ENCODE results near the gene KIAA0753. TPM values are rescaled to one million over a fixed set of nuclear protein-coding genes. Genes with fewer than 3 reads are reported as not detected.
A peak's percentile ranks its signal among the peaks of the same experiment; 100 is the strongest.

The KIAA0753 gene
- total and polyA plus RNA-seq, 7 experiments from 2014 or later, result 2.6 to 18.4 (median 13.3) TPM

- ChIA-PET CTCF (no interaction called here), POLR2A (no interaction called here)
- Histone ChIP-seq H3K9me3 (ENCODE audit: control insufficient read depth in 2 of 3, low read length in 3 of 3) (no peaks in the 10 kb centered on the region), H3K36me3 (ENCODE audit: control insufficient read depth in 2 of 3, insufficient read depth in 3 of 3, low read length in 3 of 3) (peaks cover 5 to 29% (median 7%) of the 10 kb centered on the region in 3 experiments), H3K4me1 (ENCODE audit: control insufficient read depth in 2 of 2, insufficient read depth in 2 of 2, low read length in 2 of 2) (peaks cover 10 to 13% of the 10 kb centered on the region in 2 donors), H3K27ac (ENCODE audit: low read depth, low read length) (no peak overlapping the region), H3K27me3 (ENCODE audit: control insufficient read depth in 2 of 2, insufficient read depth in 2 of 2, low read length in 2 of 2) (no peaks in the 10 kb centered on the region), H3K4me3 (ENCODE audit: low read length) (no peak overlapping the region)
- Mint-ChIP-seq H3K9me3 (no peaks in the 10 kb centered on the region), H3K4me1 (peaks cover 20 to 40% (median 24%) of the 10 kb centered on the region in 7 donors), H3K36me3 (peaks cover 14 to 36% (median 27%) of the 10 kb centered on the region in 5 donors), H3K27me3 (no peaks in the 10 kb centered on the region), H3K4me3 (no peak overlapping the region), H3K27ac (peak overlapping the region in 1 of 9 donors; percentile 50)
- no peak for ATAC-seq
- intact Hi-C loops (cut with micrococcal nuclease), result no loop called here
- DNase-seq, result no peak
Observed at GRCh38 chr17:6636105-6636504, 4.4 kb downstream of the KIAA0753 start.

- Mint-ChIP-seq H3K27ac (no peak overlapping the region), H3K4me1 (peaks cover 8 to 29% (median 14%) of the 10 kb centered on the region in 7 donors), H3K9me3 (no peaks in the 10 kb centered on the region), H3K4me3 (no peak overlapping the region), H3K36me3 (peaks cover 14 to 55% (median 45%) of the 10 kb centered on the region in 5 donors), H3K27me3 (no peaks in the 10 kb centered on the region)
- POLR2A ChIA-PET, result interaction anchor here (0.5 kb wide), 1 partner anchor 31 kb away, joined by 3 read pairs; no protein-coding TSS in a partner anchor
- no peak for DNase-seq
- Histone ChIP-seq H3K4me1 (ENCODE audit: control insufficient read depth in 2 of 2, insufficient read depth in 2 of 2, low read length in 2 of 2) (no peaks in the 10 kb centered on the region), H3K9me3 (ENCODE audit: control insufficient read depth in 2 of 3, low read length in 3 of 3) (no peaks in the 10 kb centered on the region), H3K36me3 (ENCODE audit: control insufficient read depth in 2 of 3, insufficient read depth in 3 of 3, low read length in 3 of 3) (peaks cover 5 to 34% (median 11%) of the 10 kb centered on the region in 3 experiments), H3K4me3 (ENCODE audit: low read length) (no peak overlapping the region), H3K27ac (ENCODE audit: low read depth, low read length) (no peak overlapping the region), H3K27me3 (ENCODE audit: control insufficient read depth in 2 of 2, insufficient read depth in 2 of 2, low read length in 2 of 2) (no peaks in the 10 kb centered on the region)
- CTCF ChIA-PET, result no interaction called here
- no peak for ATAC-seq
- intact Hi-C loops (cut with micrococcal nuclease), result no loop called here
Observed at GRCh38 chr17:6633263-6633662, 7.2 kb downstream of the KIAA0753 start.

GRCh38 chr17:6632530-6632929 is 8.0 kb downstream of the KIAA0753 start:
- POLR2A ChIA-PET, result interaction anchor here (0.5 kb wide), 1 partner anchor 30 kb away, joined by 3 read pairs; no protein-coding TSS in a partner anchor
- Mint-ChIP-seq H3K9me3 (no peaks in the 10 kb centered on the region), H3K36me3 (peaks cover 14 to 63% (median 48%) of the 10 kb centered on the region in 5 donors), H3K4me3 (no peak overlapping the region), H3K27me3 (no peaks in the 10 kb centered on the region), H3K27ac (no peak overlapping the region), H3K4me1 (peaks cover 2 to 22% (median 10%) of the 10 kb centered on the region in 7 donors)
- Histone ChIP-seq H3K9me3 (ENCODE audit: control insufficient read depth in 2 of 3, low read length in 3 of 3) (no peaks in the 10 kb centered on the region), H3K27ac (ENCODE audit: low read depth, low read length) (no peak overlapping the region), H3K4me3 (ENCODE audit: low read length) (no peak overlapping the region), H3K27me3 (ENCODE audit: control insufficient read depth in 2 of 2, insufficient read depth in 2 of 2, low read length in 2 of 2) (no peaks in the 10 kb centered on the region), H3K4me1 (ENCODE audit: control insufficient read depth in 2 of 2, insufficient read depth in 2 of 2, low read length in 2 of 2) (no peaks in the 10 kb centered on the region), H3K36me3 (ENCODE audit: control insufficient read depth in 2 of 3, insufficient read depth in 3 of 3, low read length in 3 of 3) (peaks cover 5 to 38% (median 11%) of the 10 kb centered on the region in 3 experiments)
- DNase-seq (no peak), ATAC-seq (no peak)
- intact Hi-C loops (cut with micrococcal nuclease), result no loop called here
- CTCF ChIA-PET, result no interaction called here

- POLR2A ChIA-PET, result no interaction called here
- CTCF ChIA-PET, result no interaction called here
- Histone ChIP-seq H3K4me1 (ENCODE audit: control insufficient read depth in 2 of 2, insufficient read depth in 2 of 2, low read length in 2 of 2) (no peaks in the 10 kb centered on the region), H3K9me3 (ENCODE audit: control insufficient read depth in 2 of 3, low read length in 3 of 3) (no peaks in the 10 kb centered on the region), H3K27ac (ENCODE audit: low read depth, low read length) (no peak overlapping the region), H3K4me3 (ENCODE audit: low read length) (no peak overlapping the region), H3K36me3 (ENCODE audit: control insufficient read depth in 2 of 3, insufficient read depth in 3 of 3, low read length in 3 of 3) (peaks cover 5 to 46% (median 11%) of the 10 kb centered on the region in 3 experiments), H3K27me3 (ENCODE audit: control insufficient read depth in 2 of 2, insufficient read depth in 2 of 2, low read length in 2 of 2) (no peaks in the 10 kb centered on the region)
- H3K9me3 Mint-ChIP-seq, result no peaks in the 10 kb centered on the region
- no peak for DNase-seq
- no peaks in the 10 kb centered on the region for H3K27me3 Mint-ChIP-seq
- peaks cover 17 to 72% (median 48%) of the 10 kb centered on the region in 5 donors for H3K36me3 Mint-ChIP-seq
- ATAC-seq, result no peak
- H3K4me1 Mint-ChIP-seq, result peaks cover 2 to 15% (median 10%) of the 10 kb centered on the region in 7 donors
- intact Hi-C loops (cut with micrococcal nuclease), result no loop called here
- H3K4me3 Mint-ChIP-seq, result no peak overlapping the region
- H3K27ac Mint-ChIP-seq, result peak overlapping the region in 1 of 9 donors; percentile 0
Observed at GRCh38 chr17:6630390-6630789, 10.1 kb downstream of the KIAA0753 start.

GRCh38 chr17:6627019-6627418 is 13.5 kb downstream of the KIAA0753 start:
- ATAC-seq (no peak), DNase-seq (no peak)
- Histone ChIP-seq H3K27me3 (ENCODE audit: control insufficient read depth in 2 of 2, insufficient read depth in 2 of 2, low read length in 2 of 2) (no peaks in the 10 kb centered on the region), H3K36me3 (ENCODE audit: control insufficient read depth in 2 of 3, insufficient read depth in 3 of 3, low read length in 3 of 3) (peaks cover 4 to 36% (median 7%) of the 10 kb centered on the region in 3 experiments), H3K4me3 (ENCODE audit: low read length) (no peak overlapping the region), H3K9me3 (ENCODE audit: control insufficient read depth in 2 of 3, low read length in 3 of 3) (no peaks in the 10 kb centered on the region), H3K4me1 (ENCODE audit: control insufficient read depth in 2 of 2, insufficient read depth in 2 of 2, low read length in 2 of 2) (no peaks in the 10 kb centered on the region), H3K27ac (ENCODE audit: low read depth, low read length) (no peak overlapping the region)
- CTCF ChIA-PET, result no interaction called here
- POLR2A ChIA-PET, result no interaction called here
- Mint-ChIP-seq H3K27me3 (no peaks in the 10 kb centered on the region), H3K27ac (no peak overlapping the region), H3K36me3 (peaks cover 3 to 55% (median 23%) of the 10 kb centered on the region in 5 donors), H3K9me3 (no peaks in the 10 kb centered on the region), H3K4me3 (no peak overlapping the region), H3K4me1 (peaks cover 2 to 12% (median 8%) of the 10 kb centered on the region in 7 donors)
- intact Hi-C loops (cut with micrococcal nuclease), result no loop called here

- H3K4me1 ChIP-seq (ENCODE audit: control insufficient read depth in 2 of 2, insufficient read depth in 2 of 2, low read length in 2 of 2), result no peaks in the 10 kb centered on the region
- no peaks in the 10 kb centered on the region for H3K27me3 ChIP-seq (ENCODE audit: control insufficient read depth in 2 of 2, insufficient read depth in 2 of 2, low read length in 2 of 2)
- ATAC-seq, result no peak
- no peak overlapping the region for H3K4me3 ChIP-seq (ENCODE audit: low read length)
- Mint-ChIP-seq H3K9me3 (no peaks in the 10 kb centered on the region), H3K4me1 (peaks cover 2 to 12% (median 8%) of the 10 kb centered on the region in 7 donors), H3K4me3 (no peak overlapping the region), H3K36me3 (peaks cover 3 to 54% (median 22%) of the 10 kb centered on the region in 5 donors), H3K27me3 (no peaks in the 10 kb centered on the region), H3K27ac (no peak overlapping the region)
- ChIA-PET POLR2A (no interaction called here), CTCF (no interaction called here)
- H3K36me3 ChIP-seq (ENCODE audit: control insufficient read depth in 2 of 3, insufficient read depth in 3 of 3, low read length in 3 of 3), result peaks cover 4 to 39% (median 7%) of the 10 kb centered on the region in 3 experiments
- no peak overlapping the region for H3K27ac ChIP-seq (ENCODE audit: low read depth, low read length)
- intact Hi-C loops (cut with micrococcal nuclease), result no loop called here
- H3K9me3 ChIP-seq (ENCODE audit: control insufficient read depth in 2 of 3, low read length in 3 of 3), result no peaks in the 10 kb centered on the region
- no peak for DNase-seq
Observed at GRCh38 chr17:6626616-6627015, 13.9 kb downstream of the KIAA0753 start.

GRCh38 chr17:6623941-6624340 is 16.6 kb downstream of the KIAA0753 start:
- Histone ChIP-seq H3K36me3 (ENCODE audit: control insufficient read depth in 2 of 3, insufficient read depth in 3 of 3, low read length in 3 of 3) (peaks cover 0 to 34% (median 11%) of the 10 kb centered on the region in 3 experiments), H3K27me3 (ENCODE audit: control insufficient read depth in 2 of 2, insufficient read depth in 2 of 2, low read length in 2 of 2) (no peaks in the 10 kb centered on the region), H3K4me1 (ENCODE audit: control insufficient read depth in 2 of 2, insufficient read depth in 2 of 2, low read length in 2 of 2) (no peaks in the 10 kb centered on the region), H3K4me3 (ENCODE audit: low read length) (no peak overlapping the region), H3K27ac (ENCODE audit: low read depth, low read length) (no peak overlapping the region), H3K9me3 (ENCODE audit: control insufficient read depth in 2 of 3, low read length in 3 of 3) (no peaks in the 10 kb centered on the region)
- no peak overlapping the region for H3K27ac Mint-ChIP-seq
- no peaks in the 10 kb centered on the region for H3K9me3 Mint-ChIP-seq
- no peaks in the 10 kb centered on the region for H3K4me1 Mint-ChIP-seq
- ChIA-PET POLR2A (no interaction called here), CTCF (no interaction called here)
- no peak for ATAC-seq
- H3K4me3 Mint-ChIP-seq, result no peak overlapping the region
- intact Hi-C loops (cut with micrococcal nuclease), result no loop called here
- peaks cover 3 to 49% (median 11%) of the 10 kb centered on the region in 5 donors for H3K36me3 Mint-ChIP-seq
- DNase-seq, result no peak
- no peaks in the 10 kb centered on the region for H3K27me3 Mint-ChIP-seq

Measured in naive thymus-derived CD4-positive, alpha-beta T cell (primary cell).